Type B pancreatic cell (in vitro differentiated cells): ENCODE results near the gene SLC10A3. TPM values are rescaled to one million over a fixed set of nuclear protein-coding genes. Genes with fewer than 3 reads are reported as not detected.

Experiments used
- DNase-seq: peaks from one replicate; pipeline ENCODE4 v3.0.0; 2021; ENCODE audit warnings: mixed read lengths; ENCODE audit not compliant: unreplicated experiment; ENCODE audit errors: extremely low spot score
- H3K27ac Mint-ChIP-seq: 2 replicates; pipeline ENCODE4 v1.8.0; 2021; ENCODE audit warnings: mild to moderate bottlenecking, mixed read lengths
- H3K27me3 Mint-ChIP-seq: 2 replicates; pipeline ENCODE4 v1.8.0; 2021; ENCODE audit warnings: mixed read lengths
- H3K36me3 Mint-ChIP-seq: 2 replicates; pipeline ENCODE4 v1.8.0; 2021; ENCODE audit warnings: mixed read lengths
- H3K4me1 Mint-ChIP-seq: one replicate; pipeline ENCODE4 v1.8.0; 2021; ENCODE audit warnings: mixed read lengths; ENCODE audit not compliant: unreplicated experiment
- H3K4me3 Mint-ChIP-seq: 2 replicates; pipeline ENCODE4 v1.8.0; 2021; ENCODE audit warnings: mild to moderate bottlenecking, mixed read lengths
- H3K9me3 Mint-ChIP-seq: 2 replicates; pipeline ENCODE4 v1.8.0; 2021; ENCODE audit warnings: mixed read lengths
- CTCF ChIP-seq: fragments of 200-600 bp; sonication (generic); conservative IDR thresholded peaks from 2 replicates; pipeline ENCODE4 v1.5.0; 2021; ENCODE audit warnings: antibody characterized with exemption, mild to moderate bottlenecking
- total RNA-seq: library from RNA; stranded (reverse); gene quantifications from 2 replicates; pipeline ENCODE4 v1.2.1, GENCODE V29; 2021; ENCODE audit warnings: low replicate concordance

SLC10A3 gene
- total RNA-seq, 1 donor from 2014 or later, result 13.0 TPM

- no peak for DNase-seq
- Mint-ChIP-seq H3K36me3 (no peaks in the 10 kb centered on the region), H3K27ac (peak overlapping the region; percentile 75), H3K27me3 (no peaks in the 10 kb centered on the region), H3K4me3 (peak overlapping the region; percentile 83), H3K4me1 (no peaks in the 10 kb centered on the region), H3K9me3 (no peaks in the 10 kb centered on the region)
- TF ChIP-seq CTCF, result no peak
Observed at GRCh38 chrX:154443479-154443910, 46.9 kb downstream of the SLC10A3 start.

GRCh38 chrX:154441984-154442707, 48.3 kb downstream of the SLC10A3 start:
- Mint-ChIP-seq H3K27ac (no peak overlapping the region), H3K4me3 (no peak overlapping the region), H3K4me1 (no peaks in the 10 kb centered on the region), H3K9me3 (no peaks in the 10 kb centered on the region), H3K27me3 (no peaks in the 10 kb centered on the region), H3K36me3 (no peaks in the 10 kb centered on the region)
- DNase-seq, result no peak
- no peak for TF ChIP-seq CTCF

- DNase-seq, result no peak
- Mint-ChIP-seq H3K4me3 (no peak overlapping the region), H3K4me1 (no peaks in the 10 kb centered on the region), H3K27ac (no peak overlapping the region), H3K27me3 (no peaks in the 10 kb centered on the region), H3K36me3 (no peaks in the 10 kb centered on the region), H3K9me3 (no peaks in the 10 kb centered on the region)
- TF ChIP-seq CTCF, result no peak
Observed at GRCh38 chrX:154441564-154441963, 48.9 kb downstream of the SLC10A3 start.

- Mint-ChIP-seq H3K4me3 (no peak overlapping the region), H3K27me3 (no peaks in the 10 kb centered on the region), H3K36me3 (no peaks in the 10 kb centered on the region), H3K27ac (no peak overlapping the region), H3K9me3 (no peaks in the 10 kb centered on the region), H3K4me1 (peaks cover 6% of the 10 kb centered on the region)
- no peak for DNase-seq
- no peak for TF ChIP-seq CTCF
Observed at GRCh38 chrX:154440623-154441357, 49.6 kb downstream of the SLC10A3 start.

GRCh38 chrX:154439841-154440240, 50.6 kb downstream of the SLC10A3 start:
- no peak for DNase-seq
- Mint-ChIP-seq H3K36me3 (no peaks in the 10 kb centered on the region), H3K4me3 (no peak overlapping the region), H3K27ac (no peak overlapping the region), H3K4me1 (peaks cover 7% of the 10 kb centered on the region), H3K9me3 (no peaks in the 10 kb centered on the region), H3K27me3 (no peaks in the 10 kb centered on the region)
- no peak for TF ChIP-seq CTCF
